PC-9 (cell line): Measurements from ENCODE around the gene ZFP62.

Experiments used
- CTCF ChIP-seq: fragments of 200-600 bp; sonication (generic); conservative IDR thresholded peaks from 2 replicates; pipeline ENCODE4 v1.6.1; 2017; ENCODE audit warnings: mixed run types, antibody characterized with exemption, mild to moderate bottlenecking, moderate library complexity
- EZH2 ChIP-seq: fragments of 200-600 bp; sonication (generic); IDR thresholded peaks from 2 replicates; pipeline ENCODE4 v1.8.0; 2017; ENCODE audit warnings: antibody characterized with exemption, low read depth

DNA sequence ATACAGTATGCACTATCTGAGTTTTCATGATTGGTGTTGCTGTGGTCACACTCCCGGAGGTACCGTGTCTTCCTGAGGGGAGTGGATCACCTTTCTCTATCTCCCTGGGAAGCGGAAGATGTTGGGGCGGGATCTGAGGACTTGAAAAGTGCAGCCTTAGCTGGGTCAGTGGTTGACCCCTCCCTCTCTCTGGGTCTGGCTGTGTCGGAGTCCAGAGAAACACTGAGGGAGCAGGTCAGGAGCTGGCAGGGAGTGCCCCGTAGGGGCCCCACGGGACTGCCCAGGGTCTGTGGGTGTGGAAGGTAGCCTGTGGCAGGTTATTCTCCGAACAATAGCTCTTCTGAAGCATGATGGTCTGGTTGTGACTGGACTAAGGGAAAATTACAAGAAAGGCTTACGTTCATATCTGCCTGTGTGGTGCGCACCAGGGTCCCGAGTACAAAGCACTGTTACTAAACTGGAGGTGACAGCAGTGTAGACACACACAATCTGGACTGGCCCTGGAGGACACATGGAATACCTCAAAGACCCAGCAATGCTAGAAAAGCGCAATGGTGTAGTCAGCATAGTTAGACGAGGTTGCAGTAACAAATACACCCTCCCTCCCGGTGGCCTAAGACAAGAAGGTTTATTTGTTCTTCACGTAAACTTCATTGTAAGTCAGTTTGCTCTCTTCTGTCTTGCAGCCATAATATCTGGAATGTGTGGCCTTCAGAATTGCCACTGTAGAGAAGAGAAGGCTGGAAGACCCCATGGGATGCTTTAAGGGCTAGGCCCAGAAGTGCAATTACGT lies 9.4 kb upstream of the ZFP62 start:
- TF ChIP-seq CTCF, result no peak
- TF ChIP-seq EZH2, result no peak
